Spleen (tissue), 11 donors: ENCODE measurements around the gene ITGB2. TPM values are rescaled to one million over a fixed set of nuclear protein-coding genes. Genes with fewer than 3 reads are reported as not detected.
A peak's percentile ranks its signal among the peaks of the same experiment; 100 is the strongest.

Experiments used
- DNase-seq: peaks from one replicate; pipeline ENCODE4 v3.0.0-alpha.2; 2020
- H3K27ac ChIP-seq, 8 donors: fragments of 200-600 bp; sonication (generic) in 7 of 8; 1 replicate in 4 of 8; 2 replicates in 4 of 8; pipeline versions ENCODE4 v1.5.0 to v1.8.0; 2016 to 2021; ENCODE audit warnings: inconsistent platforms in 4 of 8, mild to moderate bottlenecking in 4 of 8, moderate library complexity in 1 of 8
- H3K27me3 ChIP-seq, 7 donors: fragments of 200-600 bp; sonication (generic) in 6 of 7; replicated peaks in 1 of 7; 1 replicate in 4 of 7; 2 replicates in 3 of 7; pipeline versions ENCODE4 v1.5.0 to v1.8.0; 2016 to 2021; ENCODE audit warnings: inconsistent platforms in 3 of 7, mild to moderate bottlenecking in 1 of 7
- H3K36me3 ChIP-seq, 6 donors: fragments of 200-600 bp; sonication (generic) in 5 of 6; 1 replicate in 4 of 6; 2 replicates in 2 of 6; pipeline versions ENCODE4 v1.5.0 to v1.8.0; 2016 to 2021; ENCODE audit warnings: inconsistent platforms in 2 of 6
- H3K4me1 ChIP-seq, 6 donors: fragments of 200-600 bp; sonication (generic) in 5 of 6; 1 replicate in 3 of 6; 2 replicates in 3 of 6; pipeline versions ENCODE4 v1.5.0 to v1.8.0; 2016 to 2021; ENCODE audit warnings: inconsistent platforms in 3 of 6
- H3K4me3 ChIP-seq, 8 donors: fragments of 200-600 bp; sonication (generic) in 7 of 8; 1 replicate in 4 of 8; 2 replicates in 4 of 8; pipeline versions ENCODE4 v1.5.0 to v1.8.0; 2016 to 2021; ENCODE audit warnings: inconsistent platforms in 4 of 8, mild to moderate bottlenecking in 4 of 8, moderate library complexity in 2 of 8
- H3K9me3 ChIP-seq, 8 donors: fragments of 200-600 bp; sonication (generic) in 7 of 8; 1 replicate in 4 of 8; 2 replicates in 4 of 8; pipeline versions ENCODE4 v1.5.0 to v1.8.0; 2016 to 2021; ENCODE audit warnings: inconsistent platforms in 4 of 8
- CTCF ChIP-seq, 11 experiments: fragments of 200-600 bp in 7 of 11; fragments of 450-650 bp in 4 of 11; sonication (generic) in 4 of 11; IDR thresholded peaks in 8 of 11; conservative IDR thresholded peaks in 3 of 11; 1 replicate in 7 of 11; 2 replicates in 4 of 11; pipeline versions ENCODE4 v1.4.0 to v1.8.0; 2016 to 2021; ENCODE audit warnings: antibody characterized with exemption in 11 of 11, inconsistent platforms in 4 of 11, mild to moderate bottlenecking in 1 of 11
- POLR2A ChIP-seq, 3 donors: fragments of 450-650 bp; IDR thresholded peaks; one replicate each; pipeline ENCODE4 v1.5.1; 2017; ENCODE audit warnings: antibody characterized with exemption in 3 of 3, mild to moderate bottlenecking in 1 of 3
- POLR2AphosphoS5 ChIP-seq, 3 donors: sonication (generic); formaldehyde crosslinking; IDR thresholded peaks; one replicate each; pipeline ENCODE4 v1.5.1; 2017; ENCODE audit warnings: antibody characterized with exemption in 3 of 3
- WGBS, 5 donors: extraction: QIAGEN DNeasy Blood & Tissue Kit in 3 of 5; methylation state at CpG; one replicate each; pipeline versions ENCODE4 v1.1.5 to v1.1.7; 2013 to 2018; 5-methylcytosine and 5-hydroxymethylcytosine counted together
- intact Hi-C: fragments of 100-400 bp; cut with DNase I; formaldehyde crosslinking; loops from one replicate; pipeline ENCODE4 v1.15.0; 2023; ENCODE audit warnings: low total_unique reads
- polyA plus RNA-seq, 3 donors: library from polyadenylated mRNA; stranded (reverse); fragments of 200-250 nt; gene quantifications; one replicate each; pipeline ENCODE4 v1.2.1, GENCODE V29; 2013
- total RNA-seq, 7 donors: library from RNA; depleted of rRNA in 3 of 7; stranded (reverse); fragments of >200 nt in 3 of 7; fragmentation: NEBNext Ultra II Directional in 4 of 7; extraction: Animal tissue kit (Norgen Biotek cat#: 25700) in 4 of 7; gene quantifications; one replicate each; pipeline versions ENCODE4 v1.1.0 to v1.2.1, GENCODE V29; 2016 to 2021
- donor health status: healthy with polysubstance abuse.
- donor health status: DM: no; HTN: no; CAD: no; lungs with moderate emphysema.
- donor health status: DM: no; HTN: no; CAD: no.
- donor health status: Bipolar disorder and iron deficiency.
- donor health status: healthy.
- donor health status: DM: no; HTN: no; CAD: no.
- donor health status: DM: yes; HTN: yes; CAD: no.

The ITGB2 gene
- total and polyA plus RNA-seq, 10 donors: 92.1 to 754 (median 338) TPM

- DNase-seq: peak; percentile 76
Measured at GRCh38 chr21:44947930-44948331, 27.2 kb upstream of the ITGB2 start.

GRCh38 chr21:44947111-44947929 is 26.6 kb upstream of the ITGB2 start:
- no peak overlapping the region for H3K4me3 ChIP-seq
- TF ChIP-seq POLR2A (IDR thresholded peaks at IDR 0.05) (no peak), POLR2AphosphoS5 (IDR thresholded peaks at IDR 0.05) (peak in 1 of 3 donors; percentile 22)
- H3K4me1 ChIP-seq: peaks cover 8 to 90% (median 52%) of the 10 kb centered on the region in 6 donors
- 68 to 90% (median 82%) methylated on average over 12 to 22 of the region's 22 CpGs for WGBS, 5 donors
- peaks cover 0 to 82% (median 35%) of the 10 kb centered on the region in 6 donors for H3K36me3 ChIP-seq
- intact Hi-C loops: loop anchor here (5.0 kb wide), 1 partner anchor 180 kb away; no protein-coding TSS in a partner anchor
- H3K27me3 ChIP-seq: no peaks in the 10 kb centered on the region
- DNase-seq: no peak
- no peaks in the 10 kb centered on the region for H3K9me3 ChIP-seq
- H3K27ac ChIP-seq: peak overlapping the region in 2 of 8 donors; percentile 20 to 32

More at GRCh38 chr21:44947930-44948331, 27.2 kb upstream of the ITGB2 start:
- 86 to 98% (median 89%) methylated on average over 21 to 33 of the region's 33 CpGs for WGBS, 5 donors
- Histone ChIP-seq H3K4me3 (no peak overlapping the region), H3K4me1 (peaks cover 8 to 90% (median 47%) of the 10 kb centered on the region in 6 donors), H3K9me3 (no peaks in the 10 kb centered on the region), H3K27ac (no peak overlapping the region), H3K36me3 (peaks cover 0 to 87% (median 35%) of the 10 kb centered on the region in 6 donors), H3K27me3 (no peaks in the 10 kb centered on the region)
- TF ChIP-seq CTCF (IDR thresholded peaks at IDR 0.05 in 8 of 11, conservative IDR thresholded peaks at IDR 0.05 in 3 of 11): no peak
- TF ChIP-seq POLR2AphosphoS5 (IDR thresholded peaks at IDR 0.05): peak in 1 of 3 donors; percentile 3
- TF ChIP-seq POLR2A (IDR thresholded peaks at IDR 0.05): no peak
- intact Hi-C loops: loop anchor here (5.0 kb wide), 1 partner anchor 179 kb away; no protein-coding TSS in a partner anchor

- intact Hi-C loops: loop anchor here (5.0 kb wide), 1 partner anchor 181 kb away; no protein-coding TSS in a partner anchor
- Histone ChIP-seq H3K4me3 (no peak overlapping the region), H3K27ac (peak overlapping the region in 5 of 8 donors; percentile 8 to 32 (median 20)), H3K27me3 (no peaks in the 10 kb centered on the region), H3K4me1 (peaks cover 15 to 93% (median 60%) of the 10 kb centered on the region in 6 donors), H3K36me3 (peaks cover 0 to 82% (median 33%) of the 10 kb centered on the region in 6 donors), H3K9me3 (no peaks in the 10 kb centered on the region)
- 63 to 70% (median 70%) methylated on average over 20 to 25 of the region's 25 CpGs for WGBS, 5 donors
- TF ChIP-seq POLR2AphosphoS5 (IDR thresholded peaks at IDR 0.05) (peak; percentile 52 to 77 (median 58)), CTCF (IDR thresholded peaks at IDR 0.05 in 8 of 11, conservative IDR thresholded peaks at IDR 0.05 in 3 of 11) (no peak), POLR2A (IDR thresholded peaks at IDR 0.05) (no peak)
- DNase-seq: peak; percentile 80
Measured at GRCh38 chr21:44946254-44947041, 25.7 kb upstream of the ITGB2 start.

- DNase-seq: peak; percentile 59
- H3K9me3 ChIP-seq: no peaks in the 10 kb centered on the region
- H3K4me1 ChIP-seq: peaks cover 21 to 95% (median 66%) of the 10 kb centered on the region in 6 donors
- no peak overlapping the region for H3K27ac ChIP-seq
- TF ChIP-seq POLR2A (IDR thresholded peaks at IDR 0.05) (no peak), CTCF (IDR thresholded peaks at IDR 0.05 in 8 of 11, conservative IDR thresholded peaks at IDR 0.05 in 3 of 11) (no peak), POLR2AphosphoS5 (IDR thresholded peaks at IDR 0.05) (no peak)
- WGBS, 5 donors: 91 to 99% (median 95%) methylated on average over 10 of the region's 10 CpGs
- no peaks in the 10 kb centered on the region for H3K27me3 ChIP-seq
- H3K4me3 ChIP-seq: no peak overlapping the region
- peaks cover 0 to 71% (median 31%) of the 10 kb centered on the region in 6 donors for H3K36me3 ChIP-seq
- intact Hi-C loops: no loop called here
Measured at GRCh38 chr21:44944596-44944995, 23.9 kb upstream of the ITGB2 start.
